GM13976 (cell line): Measurements from ENCODE around the gene AAGAB.
"Not testable (repeated sequence)": the region's sequence is repeated elsewhere in the genome, so short reads cannot be mapped to it uniquely, and the experiment has no call there.

Experiments used
- DNase-seq: peaks from one replicate; pipeline ENCODE4 v3.0.0; 2012; ENCODE audit warnings: low spot score
- in situ Hi-C: fragments of 300-500 bp; cut with MboI; formaldehyde crosslinking; loops from one replicate; pipeline ENCODE4 v1.12.0; 2022; ENCODE audit warnings: low sequenced_read_pairs, mixed read lengths, inconsistent platforms; ENCODE audit not compliant: unreplicated experiment
- TF ChIP-seq, protein P1 (sequence below): IDR thresholded peaks from 2 replicates; pipeline ENCODE4 v1.5.1; 2012; ENCODE audit warnings: borderline replicate concordance, mild to moderate bottlenecking; ENCODE audit not compliant: insufficient read depth; ENCODE audit errors: extremely low read depth, missing control alignments, control extremely low read depth

The AAGAB gene

DNA sequence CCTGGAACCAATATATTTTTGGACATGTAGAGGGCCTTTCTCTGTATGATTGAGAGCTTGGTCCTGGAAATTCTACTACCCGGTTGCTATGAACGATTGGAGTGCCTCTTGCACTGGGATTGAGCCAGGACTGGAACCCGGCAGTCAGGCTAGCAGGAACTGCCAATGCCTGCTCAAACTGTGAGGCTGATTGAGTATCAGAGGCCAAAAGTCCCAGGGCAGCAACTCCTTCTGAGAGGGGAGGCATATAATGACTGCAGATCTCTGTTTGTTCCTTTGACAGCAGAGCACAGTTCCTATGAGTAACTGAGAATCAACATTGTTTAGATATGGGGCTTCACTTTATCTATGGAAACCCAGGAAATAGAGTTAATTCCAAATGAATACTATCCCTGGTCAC is 13.0 kb upstream of the AAGAB start:
- TF ChIP-seq, protein P1, sequence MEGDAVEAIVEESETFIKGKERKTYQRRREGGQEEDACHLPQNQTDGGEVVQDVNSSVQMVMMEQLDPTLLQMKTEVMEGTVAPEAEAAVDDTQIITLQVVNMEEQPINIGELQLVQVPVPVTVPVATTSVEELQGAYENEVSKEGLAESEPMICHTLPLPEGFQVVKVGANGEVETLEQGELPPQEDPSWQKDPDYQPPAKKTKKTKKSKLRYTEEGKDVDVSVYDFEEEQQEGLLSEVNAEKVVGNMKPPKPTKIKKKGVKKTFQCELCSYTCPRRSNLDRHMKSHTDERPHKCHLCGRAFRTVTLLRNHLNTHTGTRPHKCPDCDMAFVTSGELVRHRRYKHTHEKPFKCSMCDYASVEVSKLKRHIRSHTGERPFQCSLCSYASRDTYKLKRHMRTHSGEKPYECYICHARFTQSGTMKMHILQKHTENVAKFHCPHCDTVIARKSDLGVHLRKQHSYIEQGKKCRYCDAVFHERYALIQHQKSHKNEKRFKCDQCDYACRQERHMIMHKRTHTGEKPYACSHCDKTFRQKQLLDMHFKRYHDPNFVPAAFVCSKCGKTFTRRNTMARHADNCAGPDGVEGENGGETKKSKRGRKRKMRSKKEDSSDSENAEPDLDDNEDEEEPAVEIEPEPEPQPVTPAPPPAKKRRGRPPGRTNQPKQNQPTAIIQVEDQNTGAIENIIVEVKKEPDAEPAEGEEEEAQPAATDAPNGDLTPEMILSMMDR = no peak
- in situ Hi-C loops = no loop called here
- no peak for DNase-seq

DNA sequence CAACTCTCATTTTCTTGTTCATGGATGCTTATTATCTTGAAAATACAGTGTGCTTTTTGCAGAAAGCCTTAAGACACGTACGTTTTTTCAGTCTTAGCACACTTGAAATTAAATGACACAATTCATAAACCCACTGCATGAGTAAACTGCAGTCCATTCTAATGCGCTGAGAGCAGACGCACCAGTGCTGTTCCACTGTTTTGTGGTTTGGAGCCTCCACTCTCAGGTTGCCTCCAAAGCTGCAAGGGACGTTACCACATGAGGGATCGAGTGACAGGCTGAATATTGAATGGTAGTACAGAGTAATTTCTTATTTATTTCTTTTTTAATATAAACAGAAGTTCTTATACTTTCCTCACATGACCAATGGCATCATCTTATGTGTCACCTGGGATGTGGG is 12.4 kb upstream of the AAGAB start:
- no peak for DNase-seq
- in situ Hi-C loops = no loop called here
- TF ChIP-seq, protein P1 = no peak

DNA sequence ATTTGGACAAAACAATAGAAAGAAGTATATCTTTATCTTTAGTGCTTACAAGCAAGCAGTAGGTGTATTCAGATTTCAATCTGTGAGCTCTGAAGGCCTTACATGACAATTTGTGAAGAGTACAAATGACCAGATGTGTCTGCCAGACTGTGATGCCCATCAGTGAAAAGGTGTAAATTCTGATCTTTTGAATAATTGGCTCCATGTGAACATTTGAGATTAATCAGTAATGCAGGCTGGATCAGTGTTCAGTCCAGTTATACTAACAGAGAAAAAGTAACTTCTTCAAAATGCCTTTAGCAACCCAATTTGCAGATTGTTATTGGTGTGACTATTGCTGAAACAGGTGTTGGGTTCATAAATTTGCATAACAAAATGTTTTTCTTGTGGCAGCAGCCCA is 5.3 kb upstream of the AAGAB start:
- in situ Hi-C loops = no loop called here
- no peak for DNase-seq
- TF ChIP-seq, protein P1 = no peak

DNA sequence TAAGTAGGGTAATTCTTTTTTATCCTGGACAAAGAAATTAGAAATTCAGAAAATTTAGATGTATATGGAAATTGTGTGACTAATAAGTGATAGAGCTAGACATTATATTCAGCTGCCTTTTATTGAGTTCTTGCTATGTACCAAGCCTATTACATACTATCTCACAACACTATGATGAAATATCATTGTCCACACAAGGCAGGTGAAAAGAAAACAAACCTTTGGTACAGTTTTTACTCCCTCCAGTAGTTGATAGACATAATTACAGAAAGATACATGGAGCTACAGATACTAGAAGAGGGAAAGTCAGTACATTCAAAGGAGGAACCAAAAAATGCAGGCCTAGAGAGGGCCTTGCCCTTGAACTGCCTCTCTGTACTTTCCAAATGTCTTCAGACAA is 4.9 kb upstream of the AAGAB start:
- in situ Hi-C loops = no loop called here
- DNase-seq = no peak
- TF ChIP-seq, protein P1 = no peak

DNA sequence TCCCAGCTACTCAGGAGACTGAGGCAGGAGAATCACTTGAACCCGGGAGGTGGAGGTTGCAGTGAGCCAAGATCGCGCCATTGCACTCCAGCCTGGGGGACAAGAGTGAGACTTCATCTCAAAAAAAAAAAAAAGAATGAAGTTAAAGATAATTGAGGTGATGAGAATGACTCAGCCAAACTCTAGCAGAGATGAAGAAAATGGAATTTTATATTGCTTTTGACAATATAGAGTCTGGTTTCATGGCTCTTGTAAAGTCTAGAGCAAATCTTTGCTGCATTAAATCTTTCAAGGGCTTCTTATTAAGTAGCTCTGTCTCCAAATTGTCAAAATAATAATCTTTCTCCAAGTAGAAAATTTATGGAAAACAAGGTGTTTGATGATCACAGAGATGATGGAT is 4.0 kb upstream of the AAGAB start:
- DNase-seq, in situ Hi-C loops: not testable (repeated sequence)

DNA sequence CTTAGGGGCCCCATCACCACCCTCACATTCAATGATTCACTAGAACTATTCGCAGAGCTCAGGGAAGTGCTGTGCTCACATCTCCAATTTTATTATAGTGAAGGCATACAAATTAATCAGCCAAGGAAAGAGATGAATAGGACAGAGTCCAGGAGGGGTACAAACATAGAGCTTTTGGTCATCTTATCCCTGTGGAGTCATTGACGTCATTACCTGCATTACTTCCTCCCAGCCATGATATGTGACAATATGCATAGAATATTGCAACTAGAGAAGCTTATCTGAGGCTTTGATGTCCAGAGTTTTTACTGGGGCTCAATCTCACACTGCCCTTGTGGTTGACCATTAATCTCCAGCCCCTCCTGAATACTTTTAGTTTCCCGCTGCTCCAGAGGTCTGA is 1.6 kb upstream of the AAGAB start:
- TF ChIP-seq, protein P1 = no peak
- no peak for DNase-seq
- in situ Hi-C loops = no loop called here

DNA sequence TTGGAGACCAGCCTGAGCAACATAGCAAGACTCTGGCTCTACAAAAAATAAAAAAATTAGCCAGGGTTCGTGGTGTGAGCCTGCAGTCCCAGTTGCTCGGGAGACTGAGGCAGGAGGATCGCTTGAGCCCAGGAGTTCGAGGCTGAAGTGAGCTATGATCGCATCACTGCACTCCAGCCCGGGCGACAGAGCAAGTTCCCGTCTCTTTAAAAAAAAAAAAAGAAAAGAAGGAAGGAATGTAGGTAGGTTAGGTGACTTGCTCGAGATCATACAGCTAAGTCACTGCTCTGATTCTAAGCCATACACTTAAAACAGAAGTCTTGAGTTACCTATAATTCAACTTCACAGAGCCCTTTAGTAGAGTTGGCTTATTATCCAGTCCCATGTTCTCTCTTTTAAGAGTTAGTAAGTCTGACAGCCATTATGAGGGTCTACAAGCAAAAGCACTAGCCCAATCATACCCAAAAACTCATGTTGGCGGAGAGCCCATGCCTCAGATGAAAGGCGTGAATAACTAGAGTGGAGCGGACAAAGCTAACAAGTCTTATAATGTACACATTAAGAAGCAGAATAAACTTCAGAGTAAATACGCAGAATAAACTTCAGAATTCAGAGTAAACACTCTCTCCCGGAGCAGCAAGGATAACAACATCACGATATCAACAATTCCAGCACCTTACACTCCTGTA is 768 bp downstream of the AAGAB start:
- no peak for DNase-seq
- in situ Hi-C loops = no loop called here
- TF ChIP-seq, protein P1 = no peak
